ENCODE results near the gene RNF150.

RNF150 gene

GRCh38 chr4:140969296-140969695 is 164.0 kb downstream of the RNF150 start:
- DNase-seq = no peak

DNA sequence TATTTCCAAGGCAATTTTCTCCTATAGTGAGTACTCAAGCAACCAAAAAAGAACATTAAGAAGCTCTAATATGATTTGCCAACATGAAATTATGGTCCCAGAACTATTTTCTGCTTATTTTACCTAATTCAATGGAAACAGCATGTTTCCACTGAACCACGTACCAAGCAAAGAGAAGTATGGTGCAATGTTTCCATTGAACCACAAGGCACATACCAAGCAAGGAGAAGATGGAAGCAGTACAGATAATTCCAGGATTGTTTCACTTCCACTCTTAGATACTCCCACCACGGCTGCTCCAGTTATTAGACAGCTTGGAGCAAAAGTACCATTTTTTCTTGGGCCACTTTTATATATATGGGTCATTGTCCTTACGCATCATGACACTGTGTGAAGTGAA is 164.9 kb downstream of the RNF150 start:
- DNase-seq = no peak

GRCh38 chr4:140963883-140964282 is 169.4 kb downstream of the RNF150 start:
- DNase-seq = no peak

GRCh38 chr4:140955641-140956040 is 177.6 kb downstream of the RNF150 start:
- DNase-seq = no peak

- no peak for DNase-seq
These were observed 180.6 kb downstream of the RNF150 start for GRCh38 chr4:140952717-140953116.

- no peak for DNase-seq
These were observed 185.8 kb downstream of the RNF150 start for GRCh38 chr4:140947506-140947905.

DNA sequence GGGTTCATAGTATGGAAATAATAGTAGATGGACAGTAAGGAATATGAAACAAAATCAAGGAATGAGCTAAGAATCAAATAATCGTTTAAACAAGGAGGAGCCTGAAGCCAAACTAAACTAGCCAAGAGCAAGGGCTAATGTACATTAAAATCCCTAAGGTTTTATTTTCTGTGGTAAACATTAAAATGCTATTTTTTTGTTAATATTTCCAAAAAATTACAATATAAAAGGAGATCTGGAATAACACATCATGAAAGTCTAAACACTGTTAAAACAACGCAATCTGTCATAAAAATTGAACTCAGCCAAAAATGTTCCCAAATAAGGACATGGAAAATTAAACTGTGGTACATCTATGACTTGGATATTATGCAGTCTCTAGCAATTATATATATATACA is 188.2 kb downstream of the RNF150 start:
- DNase-seq = no peak

- no peak for DNase-seq
These were observed 188.7 kb downstream of the RNF150 start for GRCh38 chr4:140944572-140944971.

DNA sequence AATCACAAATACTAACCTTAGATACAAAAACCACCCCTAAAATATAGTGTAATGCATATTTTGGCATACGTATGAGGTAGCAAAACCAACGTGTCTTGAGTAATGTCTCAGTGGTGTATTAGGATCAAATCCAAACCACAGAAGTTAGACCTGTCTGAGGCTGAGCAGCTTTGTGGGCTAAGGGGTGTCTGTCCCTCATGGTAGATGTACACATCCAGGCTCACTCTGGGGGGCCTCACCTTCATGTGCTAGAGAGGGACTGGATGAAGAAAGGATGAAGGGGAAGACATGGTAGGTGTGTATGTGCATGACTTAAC is 189.1 kb downstream of the RNF150 start:
- DNase-seq = no peak

- DNase-seq = no peak
These were observed 189.6 kb downstream of the RNF150 start for GRCh38 chr4:140943486-140944198.

GRCh38 chr4:140940589-140940988 is 192.7 kb downstream of the RNF150 start:
- no peak for DNase-seq

GRCh38 chr4:140937866-140938265 is 195.4 kb downstream of the RNF150 start:
- no peak for DNase-seq

- no peak for DNase-seq
These were observed 198.0 kb downstream of the RNF150 start for GRCh38 chr4:140935254-140935653.

GRCh38 chr4:140932501-140933045 is 200.7 kb downstream of the RNF150 start:
- no peak for DNase-seq

GRCh38 chr4:140931911-140932310 is 201.4 kb downstream of the RNF150 start:
- DNase-seq = no peak

DNA sequence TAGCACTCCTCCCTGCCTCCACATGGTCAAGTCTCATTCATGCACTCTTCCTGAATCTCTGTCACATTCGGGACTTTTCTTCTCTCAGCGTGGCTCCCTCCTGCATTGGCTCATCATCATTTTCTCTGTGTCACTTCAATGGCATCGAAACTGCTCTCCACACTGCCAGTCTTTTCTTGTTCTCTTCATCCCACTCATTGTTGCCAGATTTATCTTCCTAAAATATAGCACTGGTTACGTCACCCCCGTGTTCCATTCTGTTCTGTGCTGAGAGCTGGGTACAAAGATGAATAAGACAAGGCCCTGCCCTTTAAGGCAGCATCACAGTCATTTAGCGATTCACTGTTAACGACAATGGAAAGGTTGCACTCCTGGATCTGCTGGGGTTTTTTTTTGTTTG is 202.7 kb downstream of the RNF150 start:
- DNase-seq = no peak

DNA sequence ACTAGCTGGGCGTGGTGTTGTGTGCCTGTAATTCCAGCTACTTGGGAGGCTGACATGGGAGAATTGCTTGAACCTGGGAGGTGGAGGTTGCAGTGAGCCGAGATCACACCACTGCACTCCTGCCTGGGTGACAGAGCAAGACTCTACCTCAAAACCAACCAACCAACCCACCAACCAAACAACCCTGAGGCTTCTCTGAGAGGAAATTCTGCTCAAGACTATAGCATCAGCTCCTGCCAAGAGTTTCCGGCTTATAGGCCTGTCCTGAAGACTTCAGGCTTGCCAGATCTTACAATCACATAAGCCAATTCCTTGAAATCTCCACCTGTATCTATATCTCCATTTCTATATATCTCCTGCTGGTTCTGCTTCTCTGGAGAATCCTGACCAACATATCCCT is 203.3 kb downstream of the RNF150 start:
- no peak for DNase-seq

DNA sequence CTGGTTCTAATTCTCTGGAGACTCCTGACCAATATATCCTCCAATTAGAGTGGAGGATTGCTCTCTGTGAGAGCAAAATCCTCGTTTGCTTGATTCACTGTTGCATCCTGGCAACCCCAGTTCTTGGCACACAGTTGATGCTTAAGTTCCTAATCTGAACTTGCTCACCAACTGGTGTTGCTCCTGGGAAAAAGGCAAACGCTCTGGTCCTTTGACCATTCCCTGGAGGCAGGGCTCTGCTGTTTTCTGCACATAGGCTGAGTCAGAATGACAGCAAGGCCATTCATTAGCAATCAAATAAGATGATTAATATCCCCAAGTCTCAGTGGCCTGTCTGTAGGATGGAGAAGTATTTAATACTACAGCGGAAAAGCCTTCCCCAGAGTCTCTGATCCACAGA is 204.4 kb downstream of the RNF150 start:
- no peak for DNase-seq

- DNase-seq = no peak
These were observed 206.6 kb downstream of the RNF150 start for GRCh38 chr4:140926672-140927071.

GRCh38 chr4:140925417-140925816 is 207.9 kb downstream of the RNF150 start:
- no peak for DNase-seq

DNA sequence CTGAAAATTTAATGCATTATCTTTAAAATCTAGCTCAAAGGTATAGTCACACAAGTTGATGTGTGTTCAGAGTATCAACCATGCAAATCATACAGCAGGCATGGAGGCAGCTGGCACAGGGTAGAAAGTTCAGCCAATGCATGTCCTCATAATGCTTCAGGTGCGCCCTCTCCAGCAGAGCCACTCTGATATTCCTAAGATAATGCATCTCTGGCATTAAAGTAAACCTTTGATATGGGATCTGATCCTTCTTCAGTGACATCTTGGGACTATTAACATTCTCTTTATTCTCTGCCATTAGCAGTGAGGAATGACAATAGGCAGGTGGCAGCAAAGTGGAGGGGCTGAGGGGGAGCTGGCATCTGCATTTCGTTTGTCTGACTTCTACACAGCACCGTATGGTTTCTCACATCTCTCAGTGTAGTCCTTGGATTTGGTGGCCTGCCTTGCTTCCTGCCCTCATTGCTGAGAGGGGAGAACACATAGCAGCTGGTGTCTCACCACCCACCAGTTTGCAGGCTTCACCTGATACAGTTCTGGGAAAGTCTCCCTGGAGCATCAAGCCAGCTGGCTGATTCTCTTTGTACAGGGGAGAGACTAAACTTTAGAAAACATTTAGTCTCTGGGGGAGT is 208.4 kb downstream of the RNF150 start:
- no peak for DNase-seq

- no peak for DNase-seq
These were observed 226.0 kb downstream of the RNF150 start for GRCh38 chr4:140906993-140907962.

DNA sequence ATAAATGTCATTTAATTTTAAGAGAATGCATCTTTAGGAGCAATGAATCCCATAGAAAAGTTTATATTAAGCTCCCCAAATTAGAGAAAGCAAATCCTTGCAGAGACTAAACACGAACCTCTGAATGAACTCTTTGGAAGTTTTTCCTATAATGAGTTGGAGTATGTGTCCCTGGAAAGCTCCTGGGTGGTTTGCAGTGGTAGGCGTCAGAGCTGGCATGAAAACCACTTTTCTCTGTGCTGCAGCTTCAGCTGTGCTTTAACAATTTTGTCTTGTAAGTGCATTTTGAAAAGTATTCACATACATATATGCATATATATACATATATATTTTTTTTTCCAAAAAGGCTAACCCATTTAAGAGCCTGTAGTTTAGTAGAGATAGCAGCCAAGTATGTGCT is 228.4 kb downstream of the RNF150 start:
- no peak for DNase-seq
